Measurements from ENCODE around the gene RPL13.

- TF ChIP-seq CTCF (IDR thresholded peaks at IDR 0.05; ENCODE audit: low read depth, low read length, poor library complexity, severe bottlenecking) = no peak
- no peak for TF ChIP-seq EZH2phosphoT487 (IDR thresholded peaks at IDR 0.05; ENCODE audit: borderline replicate concordance, low read length)
Observed at GRCh38 chr16:89545831-89546574, 14.5 kb upstream of the RPL13 start.
